Measurements from ENCODE around the gene ARHGAP40. TPM values are rescaled to one million over a fixed set of nuclear protein-coding genes. Genes with fewer than 3 reads are reported as not detected.

Gene ARHGAP40
- total and polyA plus RNA-seq, 2 of the 8 experiments (the other 6 are each of a cell fraction or from before 2014, with no cell fraction given) = 0.74 to 1.4 TPM

GRCh38 chr20:38623061-38623460 is 21.5 kb downstream of the ARHGAP40 start (continued):
- TF ChIP-seq CHD7 (IDR thresholded peaks at IDR 0.05; ENCODE audit: insufficient replicate concordance, low read length) (no peak), E2F6 (IDR thresholded peaks at IDR 0.05) (no peak), EZH2 (IDR thresholded peaks at IDR 0.05; ENCODE audit: low read depth, low read length, severe bottlenecking) (no peak), MAX (IDR thresholded peaks at IDR 0.05) (no peak), EGR1 (IDR thresholded peaks at IDR 0.05; ENCODE audit: borderline replicate concordance, low read depth, low read length) (no peak), SAP30 (IDR thresholded peaks at IDR 0.05; ENCODE audit: insufficient read depth, insufficient replicate concordance, low read length) (no peak), PHF8 (conservative IDR thresholded peaks at IDR 0.05; ENCODE audit: low read depth, low read length) (no peak), CHD2 (IDR thresholded peaks at IDR 0.05; ENCODE audit: low read length) (no peak)

Data from H1 (cell line).